Stimulated activated naive B cell treated with anti-CD40 and anti-IgM and Interleukin-4, amounts not matched to agents 10 μg/mL and 1 μg/mL and 100 μg/mL, for 72 hours (primary cell): ENCODE data around the gene ZFC3H1.
A peak's percentile ranks its signal among the peaks of the same experiment; 100 is the strongest.

Experiments used
- ATAC-seq, 2 donors: fragments of 150-1000 bp; cut with Tn5 transposase; replicated peaks; 2 replicates each; pipeline ENCODE4 v1.10.0; 2021; ENCODE audit warnings: moderate library complexity in 1 of 2
- DNase-seq: peaks from one replicate; pipeline ENCODE4 v3.0.0; 2021
- H3K27ac Mint-ChIP-seq: one replicate; pipeline ENCODE4 v1.8.0; 2022; ENCODE audit warnings: mild to moderate bottlenecking, mixed read lengths
- H3K27me3 Mint-ChIP-seq, 2 donors: one replicate each; pipeline ENCODE4 v1.8.0; 2022; ENCODE audit warnings: mixed read lengths in 2 of 2
- H3K36me3 Mint-ChIP-seq, 2 donors: one replicate each; pipeline ENCODE4 v1.8.0; 2022; ENCODE audit warnings: mixed read lengths in 2 of 2, mild to moderate bottlenecking in 1 of 2
- H3K4me1 Mint-ChIP-seq, 2 donors: one replicate each; pipeline ENCODE4 v1.8.0; 2022; ENCODE audit warnings: mixed read lengths in 2 of 2, mild to moderate bottlenecking in 1 of 2
- H3K4me3 Mint-ChIP-seq, 2 donors: one replicate each; pipeline ENCODE4 v1.8.0; 2022; ENCODE audit warnings: mild to moderate bottlenecking in 2 of 2, mixed read lengths in 2 of 2, moderate library complexity in 1 of 2
- H3K9me3 Mint-ChIP-seq, 2 donors: one replicate each; pipeline ENCODE4 v1.8.0; 2022; ENCODE audit warnings: mixed read lengths in 2 of 2, mild to moderate bottlenecking in 1 of 2

The ZFC3H1 gene

DNA sequence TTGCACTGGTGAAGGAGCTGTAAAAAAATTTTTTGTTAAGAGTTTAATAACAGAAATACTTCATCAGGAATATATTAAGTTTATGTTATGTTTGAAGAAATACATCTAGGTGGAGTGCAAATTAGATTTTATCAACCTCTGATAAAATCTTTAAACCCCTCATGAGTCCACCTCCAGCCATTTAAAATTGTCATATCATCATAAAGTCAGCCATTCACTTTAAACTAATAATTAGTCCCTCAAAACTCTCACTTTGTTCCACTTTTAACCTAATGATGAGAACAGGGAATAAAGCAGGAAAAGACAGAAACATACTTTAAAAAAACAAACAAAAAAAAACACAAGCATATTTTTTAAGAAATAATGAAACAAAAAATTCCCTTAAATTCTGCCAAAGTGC, 25.1 kb downstream of the ZFC3H1 start:
- no peak for DNase-seq
- H3K4me1 Mint-ChIP-seq: peaks cover 7 to 15% of the 10 kb centered on the region in 2 donors
- H3K36me3 Mint-ChIP-seq: peaks cover 16 to 27% of the 10 kb centered on the region in 2 donors
- no peak for ATAC-seq
- no peaks in the 10 kb centered on the region for H3K27me3 Mint-ChIP-seq
- no peaks in the 10 kb centered on the region for H3K9me3 Mint-ChIP-seq
- H3K4me3 Mint-ChIP-seq: no peak overlapping the region
- H3K27ac Mint-ChIP-seq: no peak overlapping the region

DNA sequence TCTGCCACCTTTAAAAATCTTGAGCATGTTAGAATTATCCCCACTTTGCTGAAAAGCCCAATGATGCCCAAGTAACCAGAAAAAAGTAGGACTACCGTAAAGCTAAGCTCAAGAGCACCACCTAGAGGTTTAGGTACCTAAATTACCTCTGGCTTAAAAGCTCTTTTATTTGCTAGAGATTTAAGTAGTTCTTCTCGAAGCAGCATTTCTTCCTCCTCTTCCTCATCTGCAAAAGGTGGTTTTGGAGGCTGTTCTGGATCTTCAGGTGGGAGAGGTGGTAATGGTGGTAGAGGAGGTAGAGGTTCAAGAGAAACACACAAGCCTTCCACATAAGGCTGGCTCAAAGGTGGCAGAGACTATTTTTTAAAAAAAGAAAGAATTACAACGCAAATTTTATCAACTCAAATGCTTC, 26.9 kb downstream of the ZFC3H1 start:
- DNase-seq (no peak), ATAC-seq (peak in 1 of 2 donors; percentile 51)
- no peaks in the 10 kb centered on the region for H3K9me3 Mint-ChIP-seq
- H3K4me3 Mint-ChIP-seq: no peak overlapping the region
- peaks cover 7 to 15% of the 10 kb centered on the region in 2 donors for H3K4me1 Mint-ChIP-seq
- peaks cover 21 to 34% of the 10 kb centered on the region in 2 donors for H3K36me3 Mint-ChIP-seq
- H3K27ac Mint-ChIP-seq: no peak overlapping the region
- no peaks in the 10 kb centered on the region for H3K27me3 Mint-ChIP-seq

DNA sequence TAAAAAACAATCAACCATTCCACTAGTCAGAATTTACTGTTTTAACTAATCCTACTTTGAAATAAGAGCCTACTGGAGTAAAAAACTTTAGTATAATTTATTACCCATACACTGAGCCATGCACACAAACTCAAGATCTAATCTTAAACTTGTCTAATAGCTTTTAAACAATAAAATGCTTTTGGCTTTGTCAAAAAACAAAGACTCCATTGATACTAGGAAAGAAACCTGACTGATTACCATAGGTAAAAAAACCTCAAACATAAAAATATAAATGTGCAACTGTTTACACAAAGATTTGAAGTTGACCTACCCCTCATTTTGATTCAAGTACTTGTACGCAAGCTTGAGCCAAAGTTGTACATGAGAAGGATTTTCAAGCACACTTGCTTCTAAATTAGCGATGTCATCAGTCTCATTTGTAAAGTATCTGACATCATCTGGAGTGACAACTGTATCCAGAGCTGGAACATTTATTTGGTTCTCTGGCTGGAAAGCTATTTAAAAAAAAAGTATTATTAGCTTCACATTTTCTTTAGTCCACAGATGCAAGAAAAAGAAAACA, 36.1 kb downstream of the ZFC3H1 start:
- H3K27ac Mint-ChIP-seq: no peak overlapping the region
- H3K36me3 Mint-ChIP-seq: peaks cover 12 to 38% of the 10 kb centered on the region in 2 donors
- ATAC-seq (no peak), DNase-seq (no peak)
- no peaks in the 10 kb centered on the region for H3K27me3 Mint-ChIP-seq
- H3K4me1 Mint-ChIP-seq: peaks cover 3 to 6% of the 10 kb centered on the region in 2 donors
- H3K9me3 Mint-ChIP-seq: no peaks in the 10 kb centered on the region
- H3K4me3 Mint-ChIP-seq: no peak overlapping the region

DNA sequence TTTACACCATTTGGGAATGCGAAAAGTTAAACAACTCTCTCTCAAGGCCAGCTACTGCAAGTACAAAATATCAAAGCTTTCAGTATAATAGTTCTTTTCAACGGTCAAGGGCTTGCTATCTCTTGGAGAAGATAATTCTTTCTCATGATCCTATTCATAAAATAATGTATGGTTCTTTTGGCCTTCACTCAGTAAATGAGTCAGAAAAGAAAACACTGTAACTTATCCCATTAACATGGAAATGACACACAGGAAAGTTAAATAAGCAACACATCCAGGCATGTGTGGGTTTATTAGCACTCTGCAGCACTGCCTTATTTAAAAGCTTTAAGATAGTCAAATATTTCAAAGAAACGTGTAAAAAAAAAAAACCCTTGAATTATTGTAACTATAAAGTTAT, 36.9 kb downstream of the ZFC3H1 start:
- Mint-ChIP-seq H3K9me3 (no peaks in the 10 kb centered on the region), H3K4me1 (peaks cover 6 to 11% of the 10 kb centered on the region in 2 donors), H3K27ac (no peak overlapping the region), H3K27me3 (no peaks in the 10 kb centered on the region), H3K4me3 (no peak overlapping the region), H3K36me3 (peaks cover 13 to 39% of the 10 kb centered on the region in 2 donors)
- ATAC-seq: no peak
- DNase-seq: no peak

DNA sequence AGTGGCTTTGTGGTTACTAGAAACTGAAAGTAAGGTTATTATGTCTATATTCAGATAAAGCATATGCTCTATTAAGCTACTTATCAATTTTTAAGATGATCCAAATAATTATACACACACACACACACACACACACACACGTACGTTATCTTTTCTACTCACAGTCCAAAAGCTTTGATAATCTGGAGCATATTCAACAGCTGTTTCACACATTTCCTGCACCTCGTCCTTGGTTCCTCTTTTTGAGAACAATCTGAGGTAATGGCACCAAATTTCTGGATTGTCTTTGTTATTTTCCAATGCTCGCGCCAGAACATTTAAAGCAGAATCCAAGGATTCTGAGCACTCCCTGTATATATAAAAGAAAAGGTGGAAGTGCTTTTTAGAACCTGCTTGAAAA, 37.5 kb downstream of the ZFC3H1 start:
- Mint-ChIP-seq H3K9me3 (no peaks in the 10 kb centered on the region), H3K4me3 (no peak overlapping the region), H3K27ac (no peak overlapping the region), H3K4me1 (peaks cover 10 to 18% of the 10 kb centered on the region in 2 donors), H3K27me3 (no peaks in the 10 kb centered on the region), H3K36me3 (peaks cover 20 to 46% of the 10 kb centered on the region in 2 donors)
- ATAC-seq (peak; percentile 70 to 75), DNase-seq (no peak)

DNA sequence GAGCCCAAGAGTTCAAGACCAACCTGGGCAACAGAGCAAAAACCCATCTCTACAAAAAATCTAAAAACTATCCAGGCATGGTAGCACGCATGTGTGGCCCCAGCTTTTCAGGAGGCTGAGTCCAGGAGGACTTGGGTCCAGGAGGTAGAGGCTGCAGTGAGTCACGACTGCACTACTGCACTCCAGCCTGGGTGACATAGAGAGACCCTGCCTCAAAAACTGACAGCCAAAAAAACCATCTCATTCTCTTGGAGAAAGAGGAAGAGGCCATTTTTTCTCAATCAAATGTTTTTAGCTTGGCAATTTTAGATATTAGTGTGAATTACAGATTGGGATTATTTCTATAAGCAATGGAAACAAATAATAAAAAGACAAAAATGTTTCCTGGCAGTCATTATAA, 38.2 kb downstream of the ZFC3H1 start:
- Mint-ChIP-seq H3K27me3 (no peaks in the 10 kb centered on the region), H3K9me3 (no peaks in the 10 kb centered on the region), H3K4me3 (no peak overlapping the region), H3K36me3 (peaks cover 26 to 50% of the 10 kb centered on the region in 2 donors), H3K27ac (no peak overlapping the region), H3K4me1 (peaks cover 12 to 24% of the 10 kb centered on the region in 2 donors)
- ATAC-seq: no peak
- no peak for DNase-seq

DNA sequence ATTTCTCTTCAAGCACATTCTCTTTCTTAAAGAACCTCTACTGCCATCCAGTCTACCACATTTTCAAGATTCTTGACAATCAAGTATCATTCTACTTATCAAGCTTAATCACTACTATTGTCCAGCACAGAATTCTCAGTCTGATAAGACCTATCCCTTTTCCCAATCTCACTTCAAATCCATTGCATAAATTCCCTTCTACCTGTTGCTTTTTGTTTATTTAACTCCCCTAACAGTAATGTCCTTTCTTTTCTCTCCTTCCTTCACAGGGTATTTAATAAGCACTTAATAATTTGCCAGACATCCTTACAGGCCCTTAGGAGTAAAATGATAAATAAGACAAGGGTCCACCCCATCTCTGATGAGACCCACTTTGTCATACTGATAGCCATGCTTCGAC, 41.7 kb downstream of the ZFC3H1 start:
- Mint-ChIP-seq H3K9me3 (no peaks in the 10 kb centered on the region), H3K27me3 (no peaks in the 10 kb centered on the region), H3K4me1 (peaks cover 12 to 25% of the 10 kb centered on the region in 2 donors), H3K36me3 (peaks cover 35 to 60% of the 10 kb centered on the region in 2 donors), H3K27ac (peak overlapping the region; percentile 16), H3K4me3 (no peak overlapping the region)
- DNase-seq (no peak), ATAC-seq (no peak)

DNA sequence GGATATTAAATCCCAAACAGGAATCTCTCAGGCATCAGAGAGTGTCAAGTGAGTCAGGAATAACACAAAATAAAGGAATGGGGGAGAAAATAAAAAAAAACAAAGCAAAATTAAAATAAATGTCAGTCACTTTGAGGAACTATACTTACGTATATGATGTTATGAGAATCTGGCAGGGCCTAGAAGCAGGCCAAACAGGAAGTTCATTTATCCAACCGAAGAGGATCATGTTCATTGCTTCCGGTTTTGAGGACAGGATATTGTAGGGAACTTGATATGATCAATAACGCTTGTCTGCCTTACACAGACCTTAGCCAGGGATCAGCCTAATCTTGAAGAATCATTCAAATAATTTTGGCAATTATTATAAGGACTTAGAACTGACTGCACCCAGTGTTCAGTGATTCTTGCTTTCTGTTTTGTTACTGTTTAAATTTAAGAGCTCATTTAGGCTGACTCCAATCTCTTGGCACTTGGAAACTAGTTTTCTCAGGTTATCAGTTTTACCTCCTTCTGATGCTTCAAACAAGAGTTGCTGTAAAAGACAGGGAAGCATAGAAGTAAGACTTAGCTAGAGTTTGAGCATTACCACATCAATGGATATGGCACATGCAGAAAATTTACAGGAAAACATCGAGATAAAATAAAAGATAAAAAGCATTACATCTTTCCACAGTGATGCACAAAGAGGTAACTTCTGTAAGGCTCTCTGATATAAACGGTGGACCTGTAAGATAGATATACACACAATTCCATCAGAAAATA, 53.4 kb downstream of the ZFC3H1 start:
- no peak for DNase-seq
- H3K9me3 Mint-ChIP-seq: no peaks in the 10 kb centered on the region
- no peaks in the 10 kb centered on the region for H3K27me3 Mint-ChIP-seq
- H3K27ac Mint-ChIP-seq: peak overlapping the region; percentile 59
- ATAC-seq: peak; percentile 68 to 80
- peaks cover 2 to 11% of the 10 kb centered on the region in 2 donors for H3K4me1 Mint-ChIP-seq
- H3K36me3 Mint-ChIP-seq: peaks cover 44 to 63% of the 10 kb centered on the region in 2 donors
- H3K4me3 Mint-ChIP-seq: no peak overlapping the region

DNA sequence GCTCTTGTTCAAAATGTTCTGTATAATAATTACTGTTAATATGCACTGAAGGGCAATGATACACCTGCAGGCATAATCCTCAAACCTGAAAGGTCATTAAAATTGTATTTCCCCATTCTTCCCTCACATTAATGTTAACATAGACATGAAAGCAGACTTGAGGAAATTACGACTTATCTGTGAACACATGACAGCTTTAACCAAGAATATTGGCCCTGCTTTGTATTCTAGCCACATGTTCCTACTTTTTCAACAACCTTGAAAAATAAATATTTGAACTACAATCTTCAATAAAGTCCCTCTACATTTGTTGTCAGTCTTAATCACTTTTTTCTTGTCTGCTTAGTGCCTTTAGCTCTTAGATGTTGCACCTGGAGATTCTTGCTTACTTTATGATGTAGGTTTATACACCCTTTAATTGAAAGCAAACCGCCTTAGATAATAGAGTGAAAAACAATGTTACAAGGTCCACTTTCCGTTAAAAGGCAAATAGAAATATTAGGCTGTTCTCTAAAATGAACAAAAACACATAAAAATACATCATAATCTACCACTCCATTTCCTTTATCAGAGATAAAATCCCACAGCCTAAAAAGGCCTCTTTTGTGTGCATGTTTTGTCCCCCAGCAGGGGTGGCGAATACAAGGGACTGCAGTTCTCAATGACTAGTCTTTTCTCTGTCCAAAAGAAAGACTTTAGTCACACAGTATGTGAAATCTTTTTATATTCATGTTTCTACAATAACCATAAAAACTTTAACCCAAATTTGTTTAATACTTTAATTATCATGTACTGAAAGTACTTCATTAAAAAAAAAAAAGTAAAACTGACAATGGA, 55.9 kb downstream of the ZFC3H1 start:
- Mint-ChIP-seq H3K9me3 (no peaks in the 10 kb centered on the region), H3K4me1 (peaks cover 2 to 11% of the 10 kb centered on the region in 2 donors), H3K4me3 (no peak overlapping the region), H3K36me3 (peaks cover 43 to 57% of the 10 kb centered on the region in 2 donors), H3K27me3 (no peaks in the 10 kb centered on the region), H3K27ac (no peak overlapping the region)
- DNase-seq (no peak), ATAC-seq (no peak)

DNA sequence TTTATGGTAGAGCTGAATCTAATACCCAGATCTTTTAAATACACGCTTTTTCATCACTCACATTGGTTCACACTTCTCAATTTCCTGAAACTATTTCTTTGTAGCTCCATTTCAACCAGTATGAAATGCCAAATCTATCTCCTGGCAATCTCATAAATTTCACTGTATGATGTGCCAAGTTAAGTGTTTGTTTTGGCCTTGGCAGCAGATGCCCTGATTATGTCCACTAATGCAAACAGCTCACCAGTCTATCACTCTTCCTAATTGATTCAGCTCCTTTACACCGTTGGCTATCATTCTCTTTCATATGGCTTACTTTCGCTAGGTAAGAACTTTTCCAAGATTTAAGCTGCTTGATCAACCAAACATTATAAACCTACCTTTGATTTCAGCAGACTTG, 58.6 kb downstream of the ZFC3H1 start:
- DNase-seq (no peak), ATAC-seq (no peak)
- H3K27me3 Mint-ChIP-seq: no peaks in the 10 kb centered on the region
- H3K4me1 Mint-ChIP-seq: peaks cover 0 to 4% of the 10 kb centered on the region in 2 donors
- H3K4me3 Mint-ChIP-seq: no peak overlapping the region
- no peak overlapping the region for H3K27ac Mint-ChIP-seq
- peaks cover 0 to 2% of the 10 kb centered on the region in 2 donors for H3K9me3 Mint-ChIP-seq
- H3K36me3 Mint-ChIP-seq: peaks cover 30 to 43% of the 10 kb centered on the region in 2 donors

DNA sequence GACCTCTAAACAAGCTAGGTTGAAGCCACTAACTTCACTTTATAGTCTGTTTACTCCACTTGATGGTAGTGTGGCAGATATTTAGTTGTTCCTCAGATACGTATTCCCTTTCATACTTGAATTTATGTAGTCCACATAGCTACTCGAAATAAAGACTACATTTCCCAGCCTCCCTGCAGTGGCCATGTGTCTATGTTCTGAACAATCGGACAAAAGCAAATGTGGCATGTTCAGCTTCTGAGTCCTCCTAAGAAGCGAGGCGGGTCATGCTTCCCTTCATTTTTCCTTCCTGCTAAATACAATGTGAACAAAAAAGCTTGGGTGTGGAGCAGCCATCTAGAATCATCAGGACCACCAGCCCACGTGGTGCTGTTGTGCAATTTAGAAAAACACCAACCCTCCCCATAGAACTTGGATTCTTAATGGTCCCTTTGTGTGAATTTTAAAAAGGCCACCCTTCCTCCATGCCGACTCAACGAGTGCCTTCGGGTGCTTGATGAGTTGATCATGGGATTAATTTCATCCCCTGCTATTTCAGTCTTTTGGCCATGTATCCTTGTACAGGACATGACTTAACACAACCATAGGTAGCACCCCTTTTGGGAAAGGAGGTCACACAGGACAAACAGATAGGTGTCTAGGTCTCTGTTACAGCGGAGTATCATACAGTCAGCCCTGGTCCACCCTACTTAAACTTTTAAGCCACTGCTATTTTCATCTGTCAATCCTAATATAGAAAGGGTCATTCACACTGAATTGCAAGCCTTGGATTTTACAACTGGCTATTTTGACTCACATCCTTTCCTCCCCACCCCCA, 60.7 kb downstream of the ZFC3H1 start:
- H3K36me3 Mint-ChIP-seq: peaks cover 26 to 31% of the 10 kb centered on the region in 2 donors
- ATAC-seq (peak in 1 of 2 donors; percentile 20), DNase-seq (no peak)
- no peaks in the 10 kb centered on the region for H3K4me1 Mint-ChIP-seq
- no peak overlapping the region for H3K4me3 Mint-ChIP-seq
- peaks cover 0 to 7% of the 10 kb centered on the region in 2 donors for H3K27me3 Mint-ChIP-seq
- peak overlapping the region; percentile 37 for H3K27ac Mint-ChIP-seq
- peaks cover 5 to 8% of the 10 kb centered on the region in 2 donors for H3K9me3 Mint-ChIP-seq

DNA sequence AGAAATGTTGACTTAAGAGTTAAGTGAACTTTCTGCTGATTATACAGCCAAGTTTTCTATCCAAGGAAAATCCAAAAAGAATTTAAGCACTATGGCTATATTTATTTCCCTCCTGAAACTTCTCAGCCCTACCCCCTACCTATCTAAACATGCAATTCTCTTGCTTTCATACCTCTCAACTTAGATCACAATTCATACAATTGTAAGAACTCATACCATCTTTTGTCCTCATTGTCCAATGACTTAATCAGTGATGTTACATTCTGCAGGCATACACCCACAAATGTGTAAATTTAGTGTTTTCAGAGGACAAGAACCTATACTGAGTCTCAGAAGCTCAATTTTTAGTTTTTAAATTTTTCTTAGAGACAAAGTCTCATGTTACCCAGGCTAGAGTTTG, 62.1 kb downstream of the ZFC3H1 start:
- Mint-ChIP-seq H3K27me3 (peaks cover 0 to 7% of the 10 kb centered on the region in 2 donors), H3K27ac (no peak overlapping the region), H3K36me3 (peaks cover 14 to 19% of the 10 kb centered on the region in 2 donors), H3K4me1 (no peaks in the 10 kb centered on the region), H3K4me3 (no peak overlapping the region), H3K9me3 (peaks cover 5 to 8% of the 10 kb centered on the region in 2 donors)
- no peak for DNase-seq
- no peak for ATAC-seq

DNA sequence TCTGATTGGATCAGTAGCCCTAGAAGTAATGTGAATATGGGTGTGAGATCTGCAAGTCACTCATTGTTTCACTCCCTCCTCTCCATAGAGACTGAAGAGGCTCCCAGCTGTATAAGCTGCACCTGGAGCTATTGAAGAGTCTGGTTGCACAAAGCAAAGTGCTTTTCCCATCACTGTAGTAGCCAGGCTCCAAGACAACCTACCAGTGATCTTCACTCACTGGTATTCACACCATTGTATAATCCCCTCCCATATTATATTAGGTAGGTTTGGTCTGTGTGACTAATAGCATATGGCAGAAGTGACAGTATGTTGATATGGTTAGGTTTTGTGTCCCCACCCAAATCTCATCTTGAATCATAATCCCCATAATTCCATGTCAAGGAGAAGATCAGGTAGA, 64.4 kb downstream of the ZFC3H1 start:
- H3K4me1 Mint-ChIP-seq: no peaks in the 10 kb centered on the region
- peaks cover 0 to 1% of the 10 kb centered on the region in 2 donors for H3K36me3 Mint-ChIP-seq
- peaks cover 5 to 8% of the 10 kb centered on the region in 2 donors for H3K9me3 Mint-ChIP-seq
- H3K4me3 Mint-ChIP-seq: no peak overlapping the region
- no peak overlapping the region for H3K27ac Mint-ChIP-seq
- ATAC-seq (no peak), DNase-seq (no peak)
- peaks cover 12 to 17% of the 10 kb centered on the region in 2 donors for H3K27me3 Mint-ChIP-seq
